ENCODE data around the gene C12orf42. TPM values are rescaled to one million over a fixed set of nuclear protein-coding genes. Genes with fewer than 3 reads are reported as not detected.

The C12orf42 gene
- total RNA-seq, 1 donor from 2014 or later = 0.29 TPM

DNA sequence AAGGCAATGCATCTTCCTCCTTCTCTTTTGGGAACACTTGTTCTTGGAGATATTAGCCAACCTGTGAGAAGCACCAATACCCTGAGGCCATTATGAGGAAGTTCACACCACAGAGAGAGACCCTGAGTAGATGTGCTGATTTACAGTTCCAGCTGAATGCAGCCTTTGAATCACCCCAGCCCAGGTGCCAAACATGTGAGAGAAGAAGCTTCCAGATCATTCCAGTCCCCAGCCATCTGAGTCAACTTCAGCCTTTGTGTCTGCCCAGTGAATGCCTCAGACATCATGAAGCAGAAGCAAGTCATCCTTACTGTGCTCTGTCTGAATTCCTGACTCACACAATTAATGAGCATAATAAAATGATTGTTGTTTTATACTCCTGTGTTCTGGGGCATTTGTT lies 25.1 kb downstream of the C12orf42 start:
- peaks cover 32% of the 10 kb centered on the region for H3K27me3 Mint-ChIP-seq
- no peak for DNase-seq (ENCODE audit: low spot score, unreplicated experiment)
- peaks cover 5% of the 10 kb centered on the region for H3K4me1 Mint-ChIP-seq (ENCODE audit: low read depth)
- H3K4me3 Mint-ChIP-seq (ENCODE audit: low read depth) = no peak overlapping the region
- H3K36me3 Mint-ChIP-seq (ENCODE audit: insufficient read depth) = no peaks in the 10 kb centered on the region
- TF ChIP-seq, protein P1, sequence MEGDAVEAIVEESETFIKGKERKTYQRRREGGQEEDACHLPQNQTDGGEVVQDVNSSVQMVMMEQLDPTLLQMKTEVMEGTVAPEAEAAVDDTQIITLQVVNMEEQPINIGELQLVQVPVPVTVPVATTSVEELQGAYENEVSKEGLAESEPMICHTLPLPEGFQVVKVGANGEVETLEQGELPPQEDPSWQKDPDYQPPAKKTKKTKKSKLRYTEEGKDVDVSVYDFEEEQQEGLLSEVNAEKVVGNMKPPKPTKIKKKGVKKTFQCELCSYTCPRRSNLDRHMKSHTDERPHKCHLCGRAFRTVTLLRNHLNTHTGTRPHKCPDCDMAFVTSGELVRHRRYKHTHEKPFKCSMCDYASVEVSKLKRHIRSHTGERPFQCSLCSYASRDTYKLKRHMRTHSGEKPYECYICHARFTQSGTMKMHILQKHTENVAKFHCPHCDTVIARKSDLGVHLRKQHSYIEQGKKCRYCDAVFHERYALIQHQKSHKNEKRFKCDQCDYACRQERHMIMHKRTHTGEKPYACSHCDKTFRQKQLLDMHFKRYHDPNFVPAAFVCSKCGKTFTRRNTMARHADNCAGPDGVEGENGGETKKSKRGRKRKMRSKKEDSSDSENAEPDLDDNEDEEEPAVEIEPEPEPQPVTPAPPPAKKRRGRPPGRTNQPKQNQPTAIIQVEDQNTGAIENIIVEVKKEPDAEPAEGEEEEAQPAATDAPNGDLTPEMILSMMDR (IDR thresholded peaks at IDR 0.05; ENCODE audit: unreplicated experiment) = no peak
- H3K27ac Mint-ChIP-seq = no peak overlapping the region
- H3K9me3 Mint-ChIP-seq (ENCODE audit: low read depth) = no peaks in the 10 kb centered on the region

DNA sequence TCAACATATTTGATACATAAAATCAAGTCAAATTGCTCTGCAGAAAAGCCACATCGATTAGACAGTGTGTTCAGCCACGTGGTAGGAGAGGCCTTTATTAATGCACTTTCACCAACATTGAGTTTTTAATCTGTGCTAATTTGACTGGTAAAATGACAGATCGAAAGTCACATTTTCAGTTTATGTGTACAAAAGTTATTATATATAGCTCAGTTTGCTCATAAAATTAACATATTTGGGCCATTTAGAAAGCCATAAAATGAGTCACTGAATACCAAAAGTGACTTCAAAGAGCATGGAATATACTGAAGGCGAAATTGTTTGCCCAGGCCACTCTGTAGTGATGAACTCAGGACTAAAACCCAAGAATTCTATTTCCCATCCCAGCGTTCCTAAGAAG lies 26.0 kb downstream of the C12orf42 start:
- no peak overlapping the region for H3K4me3 Mint-ChIP-seq (ENCODE audit: low read depth)
- no peaks in the 10 kb centered on the region for H3K36me3 Mint-ChIP-seq (ENCODE audit: insufficient read depth)
- H3K27ac Mint-ChIP-seq = no peak overlapping the region
- TF ChIP-seq, protein P1 (IDR thresholded peaks at IDR 0.05; ENCODE audit: unreplicated experiment) = no peak
- peaks cover 32% of the 10 kb centered on the region for H3K27me3 Mint-ChIP-seq
- no peaks in the 10 kb centered on the region for H3K4me1 Mint-ChIP-seq (ENCODE audit: low read depth)
- no peak for DNase-seq (ENCODE audit: low spot score, unreplicated experiment)
- H3K9me3 Mint-ChIP-seq (ENCODE audit: low read depth) = peaks cover 7% of the 10 kb centered on the region

DNA sequence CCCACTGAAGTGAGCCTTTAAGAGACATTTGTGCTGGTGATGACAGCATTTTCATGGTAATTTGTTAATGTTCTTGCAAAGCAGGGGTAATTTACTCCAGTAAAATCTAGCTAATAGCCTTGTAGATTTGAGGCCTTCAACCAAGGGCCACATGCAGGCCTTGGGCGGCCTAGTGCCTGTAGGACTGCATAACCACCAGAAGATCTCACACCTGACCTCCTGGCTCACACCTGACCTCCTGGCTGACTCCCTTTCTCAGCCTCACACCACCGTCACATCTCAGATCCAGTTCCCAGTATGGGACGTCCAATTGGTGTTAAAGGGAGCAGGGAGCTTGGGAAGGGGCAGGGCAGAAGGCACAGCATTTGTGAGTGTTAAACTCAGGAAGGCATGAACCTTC lies 26.9 kb downstream of the C12orf42 start:
- Mint-ChIP-seq H3K9me3 (ENCODE audit: low read depth) (peaks cover 14% of the 10 kb centered on the region), H3K4me3 (ENCODE audit: low read depth) (no peak overlapping the region), H3K27me3 (peaks cover 32% of the 10 kb centered on the region), H3K4me1 (ENCODE audit: low read depth) (no peaks in the 10 kb centered on the region), H3K36me3 (ENCODE audit: insufficient read depth) (no peaks in the 10 kb centered on the region), H3K27ac (no peak overlapping the region)
- TF ChIP-seq, protein P1 (IDR thresholded peaks at IDR 0.05; ENCODE audit: unreplicated experiment) = no peak
- DNase-seq (ENCODE audit: low spot score, unreplicated experiment) = no peak

- TF ChIP-seq, protein P1 (IDR thresholded peaks at IDR 0.05; ENCODE audit: unreplicated experiment) = no peak
- H3K27me3 Mint-ChIP-seq = peaks cover 21% of the 10 kb centered on the region
- no peak overlapping the region for H3K27ac Mint-ChIP-seq
- no peaks in the 10 kb centered on the region for H3K4me1 Mint-ChIP-seq (ENCODE audit: low read depth)
- H3K36me3 Mint-ChIP-seq (ENCODE audit: insufficient read depth) = no peaks in the 10 kb centered on the region
- DNase-seq (ENCODE audit: low spot score, unreplicated experiment) = no peak
- H3K9me3 Mint-ChIP-seq (ENCODE audit: low read depth) = peaks cover 14% of the 10 kb centered on the region
- no peak overlapping the region for H3K4me3 Mint-ChIP-seq (ENCODE audit: low read depth)
Observed at GRCh38 chr12:103462675-103463074, 33.1 kb downstream of the C12orf42 start.

DNA sequence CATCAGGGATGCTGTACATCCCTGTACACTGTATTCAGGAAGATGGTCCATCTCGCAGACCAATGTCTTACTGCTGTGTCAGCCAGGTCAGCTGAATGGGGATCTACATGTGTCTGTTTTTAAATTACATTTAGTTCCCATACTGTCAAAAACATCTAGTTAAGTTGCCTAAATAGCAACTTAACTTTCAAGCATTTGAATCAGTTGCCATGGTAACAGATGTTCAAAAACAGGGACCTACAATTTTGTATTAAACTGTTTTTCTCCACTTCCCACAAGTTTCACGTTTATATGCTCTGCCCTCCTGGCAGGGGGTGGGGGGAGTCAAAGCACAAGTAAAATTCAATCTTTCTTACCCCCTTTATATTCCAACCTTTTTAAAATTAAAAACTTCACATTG lies 38.3 kb downstream of the C12orf42 start:
- Mint-ChIP-seq H3K9me3 (ENCODE audit: low read depth) (no peaks in the 10 kb centered on the region), H3K36me3 (ENCODE audit: insufficient read depth) (no peaks in the 10 kb centered on the region), H3K27me3 (peaks cover 35% of the 10 kb centered on the region), H3K4me3 (ENCODE audit: low read depth) (no peak overlapping the region), H3K4me1 (ENCODE audit: low read depth) (no peaks in the 10 kb centered on the region), H3K27ac (no peak overlapping the region)
- DNase-seq (ENCODE audit: low spot score, unreplicated experiment) = no peak
- TF ChIP-seq, protein P1 (IDR thresholded peaks at IDR 0.05; ENCODE audit: unreplicated experiment) = no peak
